ENCODE measurements around the gene HES2.

DNA sequence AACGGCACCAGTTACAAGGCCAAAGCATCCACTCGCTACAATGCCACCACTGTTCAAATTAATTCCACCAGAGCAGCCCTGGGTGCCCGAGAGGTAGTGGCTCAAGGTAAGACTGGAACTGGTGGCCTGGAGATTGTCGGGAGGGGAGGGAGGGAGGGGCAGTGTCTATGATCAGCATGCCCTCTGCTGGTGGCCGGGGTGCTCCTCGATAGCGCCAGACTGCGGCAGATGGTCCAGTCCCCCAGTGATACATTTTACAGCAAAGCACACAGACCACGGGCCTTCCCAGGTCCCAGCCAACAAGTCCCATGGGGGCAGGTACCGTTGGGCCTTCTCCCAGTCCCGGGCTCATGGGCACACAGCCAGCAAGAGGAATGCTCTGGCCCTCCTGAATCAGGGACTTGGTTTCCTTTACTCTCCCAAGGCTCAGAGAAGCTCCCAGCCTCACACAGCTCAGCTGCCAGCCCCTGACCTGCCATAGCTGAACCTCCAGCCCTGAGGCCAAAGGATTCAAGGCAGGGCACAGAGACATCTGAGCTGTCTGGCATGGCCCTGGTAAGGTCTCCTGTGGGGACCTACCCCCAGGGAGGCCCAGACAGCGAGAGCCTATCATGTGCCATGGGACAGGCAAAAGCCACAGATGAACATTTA lies 41.5 kb downstream of the HES2 start:
- TF ChIP-seq POLR2A (IDR thresholded peaks at IDR 0.05; ENCODE audit: low read length): no peak
- TF ChIP-seq, protein P1, sequence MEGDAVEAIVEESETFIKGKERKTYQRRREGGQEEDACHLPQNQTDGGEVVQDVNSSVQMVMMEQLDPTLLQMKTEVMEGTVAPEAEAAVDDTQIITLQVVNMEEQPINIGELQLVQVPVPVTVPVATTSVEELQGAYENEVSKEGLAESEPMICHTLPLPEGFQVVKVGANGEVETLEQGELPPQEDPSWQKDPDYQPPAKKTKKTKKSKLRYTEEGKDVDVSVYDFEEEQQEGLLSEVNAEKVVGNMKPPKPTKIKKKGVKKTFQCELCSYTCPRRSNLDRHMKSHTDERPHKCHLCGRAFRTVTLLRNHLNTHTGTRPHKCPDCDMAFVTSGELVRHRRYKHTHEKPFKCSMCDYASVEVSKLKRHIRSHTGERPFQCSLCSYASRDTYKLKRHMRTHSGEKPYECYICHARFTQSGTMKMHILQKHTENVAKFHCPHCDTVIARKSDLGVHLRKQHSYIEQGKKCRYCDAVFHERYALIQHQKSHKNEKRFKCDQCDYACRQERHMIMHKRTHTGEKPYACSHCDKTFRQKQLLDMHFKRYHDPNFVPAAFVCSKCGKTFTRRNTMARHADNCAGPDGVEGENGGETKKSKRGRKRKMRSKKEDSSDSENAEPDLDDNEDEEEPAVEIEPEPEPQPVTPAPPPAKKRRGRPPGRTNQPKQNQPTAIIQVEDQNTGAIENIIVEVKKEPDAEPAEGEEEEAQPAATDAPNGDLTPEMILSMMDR (IDR thresholded peaks at IDR 0.05): peak; percentile 19; the same call in 2 of the 3 replicates
- TF ChIP-seq EP300 (IDR thresholded peaks at IDR 0.05): no peak
- TF ChIP-seq ESRRA (IDR thresholded peaks at IDR 0.05; ENCODE audit: borderline replicate concordance, low read length): no peak
- TF ChIP-seq, protein P2, sequence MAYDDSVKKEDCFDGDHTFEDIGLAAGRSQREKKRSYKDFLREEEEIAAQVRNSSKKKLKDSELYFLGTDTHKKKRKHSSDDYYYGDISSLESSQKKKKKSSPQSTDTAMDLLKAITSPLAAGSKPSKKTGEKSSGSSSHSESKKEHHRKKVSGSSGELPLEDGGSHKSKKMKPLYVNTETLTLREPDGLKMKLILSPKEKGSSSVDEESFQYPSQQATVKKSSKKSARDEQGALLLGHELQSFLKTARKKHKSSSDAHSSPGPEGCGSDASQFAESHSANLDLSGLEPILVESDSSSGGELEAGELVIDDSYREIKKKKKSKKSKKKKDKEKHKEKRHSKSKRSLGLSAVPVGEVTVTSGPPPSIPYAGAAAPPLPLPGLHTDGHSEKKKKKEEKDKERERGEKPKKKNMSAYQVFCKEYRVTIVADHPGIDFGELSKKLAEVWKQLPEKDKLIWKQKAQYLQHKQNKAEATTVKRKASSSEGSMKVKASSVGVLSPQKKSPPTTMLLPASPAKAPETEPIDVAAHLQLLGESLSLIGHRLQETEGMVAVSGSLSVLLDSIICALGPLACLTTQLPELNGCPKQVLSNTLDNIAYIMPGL (CRISPR knock-in tag; IDR thresholded peaks at IDR 0.05; ENCODE audit: borderline replicate concordance): no peak

Measured in A549 (cell line).